ENCODE data around the gene MFAP2. TPM values are rescaled to one million over a fixed set of nuclear protein-coding genes. Genes with fewer than 3 reads are reported as not detected.
A peak's percentile ranks its signal among the peaks of the same experiment; 100 is the strongest.

The MFAP2 gene
- total RNA-seq, 4 donors from 2014 or later: 1.1 to 5.6 (median 3.5) TPM; not detected in 1

GRCh38 chr1:16961297-16962133 is 18.9 kb downstream of the MFAP2 start:
- H3K27me3 ChIP-seq: no peaks in the 10 kb centered on the region
- no peaks in the 10 kb centered on the region for H3K9me3 ChIP-seq
- DNase-seq: no peak
- peak overlapping the region in 3 of 4 donors; percentile 34 to 44 (median 41) for H3K4me3 ChIP-seq
- peaks cover 0 to 14% (median 4%) of the 10 kb centered on the region in 4 donors for H3K4me1 ChIP-seq
- no peak for TF ChIP-seq POLR2AphosphoS5 (IDR thresholded peaks at IDR 0.05)
- no peak for TF ChIP-seq EP300 (IDR thresholded peaks at IDR 0.05; ENCODE audit: low read depth)
- TF ChIP-seq CTCF (IDR thresholded peaks at IDR 0.05): no peak
- TF ChIP-seq POLR2A (IDR thresholded peaks at IDR 0.05): no peak
- peak overlapping the region; percentile 51 to 72 (median 62) for H3K27ac ChIP-seq
- 84 to 90% methylated on average over 9 to 14 of the region's 14 CpGs for WGBS, 2 donors (ENCODE audit: low coverage in 1 of 2)
- intact Hi-C loops (cut with DNase I; ENCODE audit: low total_unique reads): no loop called here
- in situ Hi-C loops (cut with MboI; ENCODE audit: low pct_ligation_motif_present in 1 of 4, low pct_unique_long_range_greater_than_20kb in 1 of 4, low sequenced_read_pairs in 3 of 4): loop anchor here in 1 of 4 donors (10.0 kb wide), 1 partner anchor 83 kb away; no protein-coding TSS in a partner anchor
- no peaks in the 10 kb centered on the region for H3K36me3 ChIP-seq

GRCh38 chr1:16960560-16961296 is 19.7 kb downstream of the MFAP2 start:
- no peaks in the 10 kb centered on the region for H3K36me3 ChIP-seq
- 6 to 13% methylated on average over 5 to 28 of the region's 57 CpGs for WGBS, 2 donors (ENCODE audit: low coverage in 1 of 2)
- in situ Hi-C loops (cut with MboI; ENCODE audit: low pct_ligation_motif_present in 1 of 4, low pct_unique_long_range_greater_than_20kb in 1 of 4, low sequenced_read_pairs in 3 of 4): loop anchor here in 1 of 4 donors (10.0 kb wide), 1 partner anchor 84 kb away; no protein-coding TSS in a partner anchor
- H3K4me3 ChIP-seq: peak overlapping the region in 3 of 4 donors; percentile 34 to 44 (median 41)
- H3K9me3 ChIP-seq: no peaks in the 10 kb centered on the region
- H3K27me3 ChIP-seq: no peaks in the 10 kb centered on the region
- intact Hi-C loops (cut with DNase I; ENCODE audit: low total_unique reads): no loop called here
- TF ChIP-seq POLR2A (IDR thresholded peaks at IDR 0.05) (no peak), CTCF (IDR thresholded peaks at IDR 0.05) (peak; percentile 69 to 82 (median 79))
- H3K27ac ChIP-seq: peak overlapping the region; percentile 51 to 72 (median 62)
- peak; percentile 94 for DNase-seq
- H3K4me1 ChIP-seq: peaks cover 0 to 13% (median 4%) of the 10 kb centered on the region in 4 donors

GRCh38 chr1:16958475-16958874 is 21.9 kb downstream of the MFAP2 start:
- no peak overlapping the region for H3K4me3 ChIP-seq
- no peak for TF ChIP-seq POLR2A (IDR thresholded peaks at IDR 0.05)
- H3K4me1 ChIP-seq: peaks cover 0 to 13% (median 4%) of the 10 kb centered on the region in 4 donors
- H3K36me3 ChIP-seq: no peaks in the 10 kb centered on the region
- no peaks in the 10 kb centered on the region for H3K27me3 ChIP-seq
- DNase-seq: no peak
- no peak overlapping the region for H3K27ac ChIP-seq
- H3K9me3 ChIP-seq: no peaks in the 10 kb centered on the region
- intact Hi-C loops (cut with DNase I; ENCODE audit: low total_unique reads): no loop called here
- in situ Hi-C loops (cut with MboI; ENCODE audit: low pct_ligation_motif_present in 1 of 4, low pct_unique_long_range_greater_than_20kb in 1 of 4, low sequenced_read_pairs in 3 of 4): loop anchor here in 2 of 4 donors (5.0 to 10.0 kb wide), 2 partner anchors 86 to 89 kb away; no protein-coding TSS in a partner anchor
- WGBS, 2 donors (ENCODE audit: low coverage in 1 of 2): 96% methylated on average over 12 of the region's 12 CpGs; no CpG with 5 or more reads in 1 of the 2 donors

GRCh38 chr1:16957731-16958130 is 22.7 kb downstream of the MFAP2 start:
- no peak overlapping the region for H3K27ac ChIP-seq
- peaks cover 0 to 13% (median 4%) of the 10 kb centered on the region in 4 donors for H3K4me1 ChIP-seq
- H3K9me3 ChIP-seq: no peaks in the 10 kb centered on the region
- no peak overlapping the region for H3K4me3 ChIP-seq
- 78 to 100% methylated on average over 2 to 8 of the region's 8 CpGs for WGBS, 2 donors (ENCODE audit: low coverage in 1 of 2)
- DNase-seq: no peak
- in situ Hi-C loops (cut with MboI; ENCODE audit: low pct_ligation_motif_present in 1 of 4, low pct_unique_long_range_greater_than_20kb in 1 of 4, low sequenced_read_pairs in 3 of 4): loop anchor here in 2 of 4 donors (5.0 to 10.0 kb wide), 2 partner anchors 87 to 90 kb away; no protein-coding TSS in a partner anchor
- intact Hi-C loops (cut with DNase I; ENCODE audit: low total_unique reads): no loop called here
- no peaks in the 10 kb centered on the region for H3K36me3 ChIP-seq
- H3K27me3 ChIP-seq: no peaks in the 10 kb centered on the region
- no peak for TF ChIP-seq EP300 (IDR thresholded peaks at IDR 0.05; ENCODE audit: low read depth)
- TF ChIP-seq POLR2A (IDR thresholded peaks at IDR 0.05): no peak
- no peak for TF ChIP-seq POLR2AphosphoS5 (IDR thresholded peaks at IDR 0.05)
- TF ChIP-seq CTCF (IDR thresholded peaks at IDR 0.05): no peak
